AG04450 (cell line): ENCODE measurements around the gene ATRX. TPM values are rescaled to one million over a fixed set of nuclear protein-coding genes. Genes with fewer than 3 reads are reported as not detected.
"Not testable (repeated sequence)": the region's sequence is repeated elsewhere in the genome, so short reads cannot be mapped to it uniquely, and the experiment has no call there.

Experiments used
- CTCF ChIA-PET: fragments of 300-600, 350-600 bp; formaldehyde crosslinking; extraction: SDS; loops from one replicate; lab custom pipeline; 2022; ENCODE audit warnings: antibody characterized with exemption, inconsistent platforms; lab: Charles Lee
- POLR2A ChIA-PET: fragments of 350-600 bp; formaldehyde crosslinking; extraction: SDS; loops from one replicate; lab custom pipeline; 2021; ENCODE audit warnings: antibody characterized with exemption, inconsistent platforms; lab: Yijun Ruan, JAX
- DNase-seq: peaks from one replicate; pipeline ENCODE4 v3.0.0-alpha.2; 2011; ENCODE audit warnings: low read depth, low spot score
- H3K27ac ChIP-seq: one replicate; pipeline ENCODE4 v1.5.1; 2012; ENCODE audit warnings: low read depth, low read length, control low read depth
- H3K27me3 ChIP-seq: one replicate; pipeline ENCODE4 v1.6.0; 2012; ENCODE audit warnings: low read length; ENCODE audit not compliant: control insufficient read depth, insufficient read depth
- H3K4me3 ChIP-seq: 2 replicates; pipeline ENCODE4 v1.5.1; 2011; ENCODE audit warnings: mild to moderate bottlenecking, low read depth, low read length, control low read depth
- H3K9me3 ChIP-seq: 2 replicates; pipeline ENCODE4 v1.5.1; 2012; ENCODE audit warnings: low read length; ENCODE audit not compliant: control insufficient read depth, insufficient read depth
- CTCF ChIP-seq: IDR thresholded peaks from 2 replicates; pipeline ENCODE4 v1.5.1; 2011; ENCODE audit warnings: low read depth, low read length, control low read depth, inconsistent platforms
- polyA plus RNA-seq: library from polyadenylated mRNA; depleted of rRNA; stranded (reverse); fragments of >200 nt; gene quantifications from 2 replicates; pipeline ENCODE4 v1.2.3, GENCODE V29; 2011

ATRX gene
- polyA plus RNA-seq, 1 experiment, result 76.3 TPM

- ChIA-PET CTCF (no interaction called here), POLR2A (no interaction called here)
- Histone ChIP-seq H3K4me3 (no peak overlapping the region), H3K9me3 (peaks cover 3% of the 10 kb centered on the region; the same call in 1 of the 2 replicates), H3K27me3 (no peaks in the 10 kb centered on the region), H3K27ac (no peak overlapping the region)
- TF ChIP-seq CTCF, result no peak
- no peak for DNase-seq
Observed at GRCh38 chrX:77731821-77732419, 54.1 kb downstream of the ATRX start.

GRCh38 chrX:77726095-77726494 is 59.9 kb downstream of the ATRX start:
- H3K27me3 ChIP-seq, POLR2A ChIA-PET, H3K9me3 ChIP-seq, H3K4me3 ChIP-seq, H3K27ac ChIP-seq, DNase-seq: not testable (repeated sequence)
- CTCF ChIA-PET, result interaction anchor here (0.5 kb wide), 1 partner anchor 61 kb away, joined by 3 read pairs; no protein-coding TSS in a partner anchor

- DNase-seq, result no peak
- Histone ChIP-seq H3K27ac (no peak overlapping the region), H3K9me3 (no peaks in the 10 kb centered on the region), H3K27me3 (no peaks in the 10 kb centered on the region), H3K4me3 (no peak overlapping the region)
- ChIA-PET POLR2A (no interaction called here), CTCF (no interaction called here)
- TF ChIP-seq CTCF, result no peak
Observed at GRCh38 chrX:77723681-77724080, 62.3 kb downstream of the ATRX start.

GRCh38 chrX:77719388-77719787 is 66.6 kb downstream of the ATRX start:
- H3K27ac ChIP-seq, result no peak overlapping the region
- no peaks in the 10 kb centered on the region for H3K9me3 ChIP-seq
- H3K4me3 ChIP-seq, result no peak overlapping the region
- ChIA-PET POLR2A (no interaction called here), CTCF (no interaction called here)
- TF ChIP-seq CTCF, result no peak
- DNase-seq, result no peak
- no peaks in the 10 kb centered on the region for H3K27me3 ChIP-seq

- Histone ChIP-seq H3K4me3 (no peak overlapping the region), H3K27ac (no peak overlapping the region), H3K9me3 (peaks cover 8% of the 10 kb centered on the region; the same call in 1 of the 2 replicates), H3K27me3 (no peaks in the 10 kb centered on the region)
- CTCF ChIA-PET, result no interaction called here
- DNase-seq, result no peak
- POLR2A ChIA-PET, result no interaction called here
- no peak for TF ChIP-seq CTCF
Observed at GRCh38 chrX:77704881-77705280, 81.1 kb downstream of the ATRX start.

- no peak for DNase-seq
- H3K9me3 ChIP-seq, result no peaks in the 10 kb centered on the region
- TF ChIP-seq CTCF, result no peak
- ChIA-PET CTCF (no interaction called here), POLR2A (no interaction called here)
- no peak overlapping the region for H3K4me3 ChIP-seq
- no peaks in the 10 kb centered on the region for H3K27me3 ChIP-seq
- no peak overlapping the region for H3K27ac ChIP-seq
Observed at GRCh38 chrX:77698242-77698641, 87.8 kb downstream of the ATRX start.
